SK-N-MC (cell line): ENCODE measurements around the gene CLCNKA.

Source experiments
- EZH2 ChIP-seq: fragments of 200-600 bp; sonication (generic); IDR thresholded peaks from one replicate; pipeline ENCODE4 v1.6.1; 2017; ENCODE audit warnings: antibody characterized with exemption
- FOXP2 ChIP-seq: optimal IDR thresholded peaks from 2 replicates; pipeline ENCODE3; 2011; ENCODE audit warnings: mild to moderate bottlenecking, moderate library complexity; ENCODE audit not compliant: insufficient read depth; ENCODE audit errors: extremely low read length, control extremely low read depth
- POLR2AphosphoS5 ChIP-seq: IDR thresholded peaks from 2 replicates; pipeline ENCODE4 v1.6.1; 2012; ENCODE audit warnings: mild to moderate bottlenecking, low read depth, low read length, borderline replicate concordance

- TF ChIP-seq EZH2 = no peak
- TF ChIP-seq POLR2AphosphoS5 = no peak
- no peak for TF ChIP-seq FOXP2
Observed at GRCh38 chr1:16042096-16042495, 20.3 kb downstream of the CLCNKA start.
